Thoracic aorta (tissue), 2 donors: ENCODE data around the gene PLBD1. TPM values are rescaled to one million over a fixed set of nuclear protein-coding genes. Genes with fewer than 3 reads are reported as not detected.

ENCODE experiments used
- ATAC-seq: fragments of 150-250 bp; one replicate; pipeline ENCODE4 v1.8.0; 2017; ENCODE audit warnings: low read depth; ENCODE audit not compliant: insufficient number of reproducible peaks, low FRiP score
- DNase-seq: peaks from one replicate; pipeline ENCODE4 v3.0.0-alpha.2; 2020; ENCODE audit warnings: low spot score
- H3K27ac ChIP-seq, 2 donors: fragments of 200-600 bp; sonication (generic); 1 replicate in 1 of 2; 2 replicates in 1 of 2; pipeline ENCODE4 v1.5.1; 2016; ENCODE audit warnings: mild to moderate bottlenecking in 2 of 2, moderate library complexity in 2 of 2
- H3K27me3 ChIP-seq: fragments of 200-600 bp; sonication (generic); replicated peaks from 2 replicates; pipeline ENCODE4 v1.6.0; 2016; ENCODE audit warnings: mild to moderate bottlenecking; ENCODE audit not compliant: insufficient read depth
- H3K36me3 ChIP-seq: fragments of 200-600 bp; sonication (generic); one replicate; pipeline ENCODE4 v1.5.1; 2016
- H3K4me1 ChIP-seq, 2 donors: fragments of 200-600 bp; sonication (generic); 1 replicate in 1 of 2; 2 replicates in 1 of 2; pipeline versions ENCODE4 v1.5.1 to v1.6.0; 2016; ENCODE audit warnings: low read depth in 2 of 2, mild to moderate bottlenecking in 1 of 2; ENCODE audit not compliant: control insufficient read depth in 1 of 2
- H3K4me3 ChIP-seq: fragments of 200-600 bp; sonication (generic); 2 replicates; pipeline ENCODE4 v1.5.1; 2016; ENCODE audit warnings: mild to moderate bottlenecking
- H3K9me3 ChIP-seq: fragments of 200-600 bp; sonication (generic); 2 replicates; pipeline ENCODE4 v1.5.1; 2016
- total RNA-seq, 2 donors: library from RNA; depleted of rRNA; stranded (reverse); fragments of >200 nt; gene quantifications; one replicate each; pipeline versions ENCODE4 v1.1.0 to v1.2.3, GENCODE V29; 2016
- TF ChIP-seq, protein P1 (sequence below): fragments of 200-600 bp; sonication (generic); IDR thresholded peaks from one replicate; pipeline ENCODE4 v1.5.1; 2019; ENCODE audit warnings: antibody characterized with exemption

PLBD1 gene
- total RNA-seq, 2 donors from 2014 or later, result 7.0 to 12.8 TPM

DNA sequence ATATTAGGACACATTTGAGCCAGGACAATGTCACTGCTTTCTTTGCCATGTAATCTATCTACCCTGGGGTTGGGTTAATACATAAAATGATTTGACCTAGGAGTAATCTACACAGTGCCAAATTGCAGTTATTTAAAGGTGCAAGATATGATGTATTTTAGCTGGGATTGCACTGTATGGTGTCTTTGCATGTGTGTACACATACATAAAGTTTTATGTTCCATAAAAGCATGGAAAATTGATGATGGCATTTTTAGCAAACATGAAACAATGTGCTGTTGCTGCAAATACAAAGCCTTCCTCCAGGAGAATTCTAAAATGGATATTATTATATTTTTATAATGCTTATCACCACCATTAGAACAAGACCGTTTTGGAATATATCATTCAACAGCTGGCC is 24.0 kb upstream of the PLBD1 start:
- TF ChIP-seq, protein P1, sequence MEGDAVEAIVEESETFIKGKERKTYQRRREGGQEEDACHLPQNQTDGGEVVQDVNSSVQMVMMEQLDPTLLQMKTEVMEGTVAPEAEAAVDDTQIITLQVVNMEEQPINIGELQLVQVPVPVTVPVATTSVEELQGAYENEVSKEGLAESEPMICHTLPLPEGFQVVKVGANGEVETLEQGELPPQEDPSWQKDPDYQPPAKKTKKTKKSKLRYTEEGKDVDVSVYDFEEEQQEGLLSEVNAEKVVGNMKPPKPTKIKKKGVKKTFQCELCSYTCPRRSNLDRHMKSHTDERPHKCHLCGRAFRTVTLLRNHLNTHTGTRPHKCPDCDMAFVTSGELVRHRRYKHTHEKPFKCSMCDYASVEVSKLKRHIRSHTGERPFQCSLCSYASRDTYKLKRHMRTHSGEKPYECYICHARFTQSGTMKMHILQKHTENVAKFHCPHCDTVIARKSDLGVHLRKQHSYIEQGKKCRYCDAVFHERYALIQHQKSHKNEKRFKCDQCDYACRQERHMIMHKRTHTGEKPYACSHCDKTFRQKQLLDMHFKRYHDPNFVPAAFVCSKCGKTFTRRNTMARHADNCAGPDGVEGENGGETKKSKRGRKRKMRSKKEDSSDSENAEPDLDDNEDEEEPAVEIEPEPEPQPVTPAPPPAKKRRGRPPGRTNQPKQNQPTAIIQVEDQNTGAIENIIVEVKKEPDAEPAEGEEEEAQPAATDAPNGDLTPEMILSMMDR, result no peak
- ATAC-seq, result no peak

DNA sequence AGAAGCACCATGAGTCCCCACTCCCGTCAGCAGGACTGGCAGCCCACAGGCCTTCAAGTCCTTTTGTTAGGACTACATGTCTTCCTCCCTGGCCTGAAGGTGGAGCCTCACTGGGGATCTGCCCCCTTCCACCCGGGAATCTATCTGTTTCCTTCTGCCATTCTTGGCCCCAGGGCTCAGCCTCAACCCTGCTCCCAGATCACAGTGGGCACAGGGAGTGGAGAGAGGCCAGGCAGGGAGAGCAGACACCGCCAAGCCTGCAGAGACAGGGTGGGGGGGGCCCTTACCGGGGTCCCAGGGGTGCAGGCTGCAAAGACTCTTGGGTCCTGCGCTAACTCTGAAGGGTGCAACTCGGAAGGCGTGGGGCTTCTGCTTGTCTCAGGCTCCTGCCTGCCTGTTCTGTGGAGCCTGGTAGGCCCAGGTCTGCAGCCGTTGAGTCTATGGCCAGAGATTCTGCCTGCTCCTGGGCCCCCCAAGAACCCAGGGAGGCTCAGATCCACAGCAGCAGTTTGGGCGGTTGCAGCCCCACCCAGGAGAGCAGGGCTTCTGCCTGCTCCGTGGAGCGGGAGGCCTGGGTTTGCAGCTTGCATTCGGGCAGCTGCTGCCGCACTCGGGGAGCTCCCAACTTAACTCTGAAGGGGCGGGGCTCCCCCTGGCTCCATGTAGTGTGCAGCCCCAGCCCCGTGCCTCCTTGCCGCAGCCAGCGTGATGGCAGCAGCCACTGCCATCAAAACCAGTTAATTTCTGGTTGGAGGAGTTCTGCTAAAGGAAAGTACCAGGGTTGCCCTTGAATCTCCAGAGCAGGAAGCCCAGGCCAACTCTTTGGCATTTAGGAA is 21.7 kb upstream of the PLBD1 start:
- DNase-seq (no peak), ATAC-seq (no peak)
- Histone ChIP-seq H3K27ac (no peak overlapping the region), H3K4me3 (no peak overlapping the region), H3K36me3 (no peaks in the 10 kb centered on the region), H3K9me3 (no peaks in the 10 kb centered on the region), H3K4me1 (no peaks in the 10 kb centered on the region), H3K27me3 (no peaks in the 10 kb centered on the region)
- TF ChIP-seq, protein P1, result no peak

More for the DNA sequence above, 24.0 kb upstream of the PLBD1 start:
- Histone ChIP-seq H3K36me3 (no peaks in the 10 kb centered on the region), H3K27ac (no peak overlapping the region), H3K4me3 (no peak overlapping the region), H3K27me3 (no peaks in the 10 kb centered on the region), H3K4me1 (no peaks in the 10 kb centered on the region), H3K9me3 (no peaks in the 10 kb centered on the region)
- no peak for DNase-seq

DNA sequence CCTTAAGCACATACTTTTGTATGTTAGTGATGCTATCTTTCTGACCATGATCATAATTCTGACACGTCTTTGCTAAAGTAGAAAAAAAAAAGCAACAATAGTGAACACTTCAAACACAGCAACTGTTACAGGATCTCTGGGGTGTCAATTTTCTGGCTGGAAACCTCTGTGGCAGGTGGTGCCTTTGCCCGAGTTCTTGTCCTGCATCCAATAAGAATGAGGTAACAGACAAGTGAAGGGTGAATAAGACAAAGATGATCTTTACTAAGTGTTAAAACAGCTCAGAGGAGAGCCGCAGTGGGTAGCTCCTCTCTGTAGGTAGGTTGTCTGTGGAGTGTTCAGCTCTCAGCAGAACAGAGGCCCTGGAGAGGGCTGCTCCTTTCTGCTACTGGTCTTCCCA is 20.9 kb upstream of the PLBD1 start:
- Histone ChIP-seq H3K9me3 (no peaks in the 10 kb centered on the region), H3K36me3 (no peaks in the 10 kb centered on the region), H3K27me3 (no peaks in the 10 kb centered on the region), H3K4me1 (no peaks in the 10 kb centered on the region), H3K27ac (no peak overlapping the region), H3K4me3 (no peak overlapping the region)
- TF ChIP-seq, protein P1, result no peak
- ATAC-seq (no peak), DNase-seq (no peak)

DNA sequence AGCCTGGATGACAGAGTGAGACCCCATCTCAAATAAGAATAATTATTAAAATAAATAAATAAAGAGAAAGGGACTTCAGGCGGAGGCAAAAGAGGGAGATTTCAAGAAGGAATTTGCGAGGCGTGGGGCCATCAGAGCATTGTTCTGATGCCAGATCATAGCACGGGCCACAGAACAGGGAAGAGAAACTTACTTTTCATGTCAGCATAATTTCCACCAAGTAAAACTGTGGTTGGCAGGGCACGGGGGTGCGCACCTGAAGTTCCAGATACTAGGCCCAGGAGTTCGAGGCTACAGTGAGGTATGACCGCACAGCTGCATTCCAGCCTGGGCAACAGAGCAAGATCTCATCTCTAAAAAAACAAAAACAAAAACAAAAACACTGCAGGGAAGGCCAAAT is 11.0 kb upstream of the PLBD1 start:
- no peaks in the 10 kb centered on the region for H3K4me1 ChIP-seq
- no peak overlapping the region for H3K4me3 ChIP-seq
- H3K27ac ChIP-seq, result no peak overlapping the region
- H3K27me3 ChIP-seq, result no peaks in the 10 kb centered on the region
- TF ChIP-seq, protein P1, result no peak
- DNase-seq, result no peak
- no peaks in the 10 kb centered on the region for H3K9me3 ChIP-seq
- no peak for ATAC-seq
- no peaks in the 10 kb centered on the region for H3K36me3 ChIP-seq

DNA sequence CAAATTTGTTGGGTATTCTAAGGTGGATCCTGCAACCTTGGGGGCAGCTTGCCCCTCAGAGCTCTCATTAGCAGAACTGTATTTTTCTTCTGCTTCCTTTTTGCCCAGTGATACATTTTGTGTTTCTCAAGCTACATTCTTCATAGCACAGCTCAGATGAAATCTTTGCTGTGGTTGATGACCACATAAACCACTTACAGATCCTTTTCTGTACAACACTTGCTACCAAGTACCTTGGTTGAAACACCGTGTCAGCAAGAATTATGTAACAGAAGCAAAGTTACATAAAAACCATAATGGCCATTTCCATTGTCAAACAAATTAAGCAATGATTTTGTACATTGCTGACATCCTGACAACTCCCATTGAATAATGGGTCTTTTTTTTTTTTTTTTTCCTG is 9.7 kb upstream of the PLBD1 start:
- no peak overlapping the region for H3K27ac ChIP-seq
- H3K36me3 ChIP-seq, result no peaks in the 10 kb centered on the region
- H3K4me3 ChIP-seq, result no peak overlapping the region
- DNase-seq (no peak), ATAC-seq (no peak)
- H3K9me3 ChIP-seq, result no peaks in the 10 kb centered on the region
- no peaks in the 10 kb centered on the region for H3K4me1 ChIP-seq
- TF ChIP-seq, protein P1, result no peak
- H3K27me3 ChIP-seq, result no peaks in the 10 kb centered on the region
